Measurements from ENCODE around the gene BTBD16. TPM values are rescaled to one million over a fixed set of nuclear protein-coding genes. Genes with fewer than 3 reads are reported as not detected.

BTBD16 gene
- total and polyA plus RNA-seq, 4 donors = 0.42 to 2.8 (median 1.8) TPM

DNA sequence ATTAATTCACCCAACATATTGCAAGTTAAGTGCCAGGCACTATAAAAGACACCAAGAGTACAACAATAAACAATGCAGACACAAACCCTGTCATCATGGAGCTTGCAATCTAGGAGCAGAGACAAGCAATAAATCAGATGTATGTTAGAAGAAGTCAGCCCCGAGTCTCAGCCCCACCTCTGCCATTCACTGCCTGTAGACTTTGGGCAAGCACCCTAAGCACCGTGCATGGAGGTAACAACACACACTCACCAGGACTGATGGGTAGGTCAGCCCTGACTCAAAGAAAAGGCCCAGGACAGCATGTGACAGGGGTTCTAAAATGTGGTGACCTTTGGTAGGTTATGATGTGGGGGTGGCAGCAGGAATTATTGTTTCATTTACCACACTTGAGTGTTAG lies 54.1 kb downstream of the BTBD16 start:
- H3K9me3 ChIP-seq (ENCODE audit: control insufficient read depth in 4 of 4, low read length in 3 of 4) = no peaks in the 10 kb centered on the region
- WGBS = 95% methylated on average over 2 of the region's 2 CpGs
- H3K36me3 ChIP-seq (ENCODE audit: control insufficient read depth in 4 of 4, insufficient read depth in 3 of 4, low read depth in 1 of 4, low read length in 3 of 4) = no peaks in the 10 kb centered on the region
- no peak for DNase-seq (ENCODE audit: low spot score)
- no peak for TF ChIP-seq FOXA1 (IDR thresholded peaks at IDR 0.05)
- H3K27me3 ChIP-seq (ENCODE audit: control insufficient read depth in 4 of 4, insufficient read depth in 4 of 4, low read length in 3 of 4) = no peaks in the 10 kb centered on the region
- H3K9ac ChIP-seq (ENCODE audit: low read depth in 1 of 2, low read length in 2 of 2) = no peak overlapping the region
- H3K4me3 ChIP-seq (ENCODE audit: low read depth in 1 of 3, low read length in 3 of 3) = no peak overlapping the region
- no peaks in the 10 kb centered on the region for H3K4me1 ChIP-seq (ENCODE audit: control insufficient read depth in 4 of 4, insufficient read depth in 4 of 4, low read length in 3 of 4)
- no peak overlapping the region for H3K27ac ChIP-seq (ENCODE audit: low read depth in 1 of 2, low read length in 2 of 2)

DNA sequence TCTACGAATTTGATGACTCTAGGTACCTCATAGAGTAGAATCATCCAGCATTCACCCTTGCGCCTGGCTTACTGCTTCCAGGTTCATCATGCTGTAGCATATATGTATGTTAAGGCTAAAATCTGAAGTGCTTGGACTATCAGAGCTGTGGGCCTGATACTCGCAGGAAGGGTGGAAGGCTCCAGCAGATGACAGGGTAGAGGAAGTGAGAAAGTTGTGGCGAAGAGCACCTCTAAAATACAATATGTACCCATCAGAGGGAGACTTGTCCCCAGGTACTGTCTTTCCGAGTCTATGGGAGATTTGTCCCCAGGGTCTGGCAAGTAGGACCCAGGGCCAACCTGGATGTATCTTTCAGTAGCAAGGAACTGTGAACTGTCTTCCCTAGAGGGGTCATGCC lies 55.3 kb downstream of the BTBD16 start:
- WGBS = 96% methylated on average over 5 of the region's 5 CpGs

GRCh38 chr10:122326806-122327205 lies 55.7 kb downstream of the BTBD16 start:
- Histone ChIP-seq H3K27ac (ENCODE audit: low read depth in 1 of 2, low read length in 2 of 2) (no peak overlapping the region), H3K9me3 (ENCODE audit: control insufficient read depth in 4 of 4, low read length in 3 of 4) (no peaks in the 10 kb centered on the region), H3K9ac (ENCODE audit: low read depth in 1 of 2, low read length in 2 of 2) (no peak overlapping the region), H3K4me1 (ENCODE audit: control insufficient read depth in 4 of 4, insufficient read depth in 4 of 4, low read length in 3 of 4) (no peaks in the 10 kb centered on the region), H3K36me3 (ENCODE audit: control insufficient read depth in 4 of 4, insufficient read depth in 3 of 4, low read depth in 1 of 4, low read length in 3 of 4) (no peaks in the 10 kb centered on the region), H3K27me3 (ENCODE audit: control insufficient read depth in 4 of 4, insufficient read depth in 4 of 4, low read length in 3 of 4) (no peaks in the 10 kb centered on the region), H3K4me3 (ENCODE audit: low read depth in 1 of 3, low read length in 3 of 3) (no peak overlapping the region)
- 87% methylated on average over 6 of the region's 6 CpGs for WGBS
- TF ChIP-seq ATF3 (IDR thresholded peaks at IDR 0.05) = no peak
- no peak for DNase-seq (ENCODE audit: low spot score)

More for the DNA sequence above, 55.3 kb downstream of the BTBD16 start:
- no peak for TF ChIP-seq REST (IDR thresholded peaks at IDR 0.05)
- TF ChIP-seq GABPA (IDR thresholded peaks at IDR 0.05 in 1 of 2, conservative IDR thresholded peaks at IDR 0.05 in 1 of 2) = no peak
- Histone ChIP-seq H3K4me3 (ENCODE audit: low read depth in 1 of 3, low read length in 3 of 3) (no peak overlapping the region), H3K9me3 (ENCODE audit: control insufficient read depth in 4 of 4, low read length in 3 of 4) (no peaks in the 10 kb centered on the region), H3K9ac (ENCODE audit: low read depth in 1 of 2, low read length in 2 of 2) (no peak overlapping the region), H3K27ac (ENCODE audit: low read depth in 1 of 2, low read length in 2 of 2) (no peak overlapping the region), H3K36me3 (ENCODE audit: control insufficient read depth in 4 of 4, insufficient read depth in 3 of 4, low read depth in 1 of 4, low read length in 3 of 4) (no peaks in the 10 kb centered on the region), H3K27me3 (ENCODE audit: control insufficient read depth in 4 of 4, insufficient read depth in 4 of 4, low read length in 3 of 4) (no peaks in the 10 kb centered on the region), H3K4me1 (ENCODE audit: control insufficient read depth in 4 of 4, insufficient read depth in 4 of 4, low read length in 3 of 4) (no peaks in the 10 kb centered on the region)
- DNase-seq (ENCODE audit: low spot score) = no peak

DNA sequence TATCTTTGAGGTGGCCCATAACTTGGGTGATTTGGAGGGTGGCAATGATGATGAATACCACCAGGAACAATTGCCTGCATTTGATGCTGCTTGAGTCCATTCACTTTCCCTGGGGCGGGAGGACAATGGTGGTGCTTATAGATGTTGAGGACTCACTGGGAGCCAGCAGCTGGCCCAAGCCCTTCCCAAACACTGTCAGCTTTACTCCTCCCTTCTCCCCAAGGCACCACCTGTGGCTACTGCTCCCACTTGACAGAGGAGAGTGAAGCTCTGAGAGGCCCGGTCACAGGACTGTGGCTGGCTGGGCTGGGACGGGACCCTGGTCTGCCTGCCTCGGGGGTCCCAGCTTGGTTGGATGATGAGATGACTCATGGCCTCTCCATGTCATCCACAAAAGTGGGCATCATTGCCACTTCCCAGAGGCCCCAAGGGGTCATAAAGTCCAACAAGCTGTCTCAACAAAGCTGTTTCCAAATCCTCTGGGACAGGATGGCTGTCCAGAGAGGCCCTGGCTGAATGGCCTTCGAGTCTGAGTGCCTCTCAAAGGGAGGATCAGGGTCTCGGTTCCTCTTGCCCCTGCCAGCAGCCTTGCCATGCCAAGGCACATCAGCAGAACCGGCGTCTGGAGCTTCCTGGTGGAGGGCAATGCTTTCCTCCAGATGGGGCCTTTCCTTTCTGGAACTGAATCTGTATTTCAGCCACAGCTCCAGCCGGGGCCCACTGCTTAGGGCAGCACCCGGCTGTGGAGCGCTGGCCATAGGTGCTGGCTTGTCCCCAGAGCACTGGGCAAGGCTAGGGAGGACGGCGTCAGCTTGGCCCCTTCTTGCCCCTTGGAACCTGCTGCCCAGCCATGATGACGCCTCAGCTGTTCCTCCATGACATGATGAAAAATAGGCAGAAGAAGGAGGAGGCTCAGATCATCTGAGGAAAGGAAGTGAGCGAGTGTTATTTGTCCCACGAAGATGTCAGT lies 56.4 kb downstream of the BTBD16 start:
- H3K27ac ChIP-seq (ENCODE audit: low read depth in 1 of 2, low read length in 2 of 2) = no peak overlapping the region
- DNase-seq (ENCODE audit: low spot score) = no peak
- H3K9ac ChIP-seq (ENCODE audit: low read depth in 1 of 2, low read length in 2 of 2) = no peak overlapping the region
- H3K9me3 ChIP-seq (ENCODE audit: control insufficient read depth in 4 of 4, low read length in 3 of 4) = no peaks in the 10 kb centered on the region
- H3K4me3 ChIP-seq (ENCODE audit: low read depth in 1 of 3, low read length in 3 of 3) = no peak overlapping the region
- no peaks in the 10 kb centered on the region for H3K36me3 ChIP-seq (ENCODE audit: control insufficient read depth in 4 of 4, insufficient read depth in 3 of 4, low read depth in 1 of 4, low read length in 3 of 4)
- no peaks in the 10 kb centered on the region for H3K4me1 ChIP-seq (ENCODE audit: control insufficient read depth in 4 of 4, insufficient read depth in 4 of 4, low read length in 3 of 4)
- TF ChIP-seq REST (IDR thresholded peaks at IDR 0.05) (no peak), YY1 (IDR thresholded peaks at IDR 0.05) (no peak), RXRA (IDR thresholded peaks at IDR 0.05) (no peak)
- no peaks in the 10 kb centered on the region for H3K27me3 ChIP-seq (ENCODE audit: control insufficient read depth in 4 of 4, insufficient read depth in 4 of 4, low read length in 3 of 4)
- WGBS = 92% methylated on average over 16 of the region's 16 CpGs
